T-helper 2 cell treated with Interferon-gamma antibody and Interleukin-4, amounts not matched to agents 100 ng/mL and 5 ng/mL, for 36 hours (primary cell): ENCODE data around the gene AKT3. TPM values are rescaled to one million over a fixed set of nuclear protein-coding genes. Genes with fewer than 3 reads are reported as not detected.
"Not testable (repeated sequence)": the region's sequence is repeated elsewhere in the genome, so short reads cannot be mapped to it uniquely, and the experiment has no call there.

Source experiments
- intact Hi-C: fragments of 100-400 bp; cut with micrococcal nuclease; formaldehyde crosslinking; loops from one replicate; pipeline ENCODE4 v1.15.1; 2023
- total RNA-seq: library from RNA; stranded (reverse); gene quantifications from 2 replicates; pipeline ENCODE4 v1.2.3, GENCODE V29; 2022

Gene AKT3
- total RNA-seq, 1 donor from 2014 or later = 23.2 TPM

GRCh38 chr1:243712941-243713340 is 137.1 kb downstream of the AKT3 start:
- intact Hi-C loops = no loop called here

DNA sequence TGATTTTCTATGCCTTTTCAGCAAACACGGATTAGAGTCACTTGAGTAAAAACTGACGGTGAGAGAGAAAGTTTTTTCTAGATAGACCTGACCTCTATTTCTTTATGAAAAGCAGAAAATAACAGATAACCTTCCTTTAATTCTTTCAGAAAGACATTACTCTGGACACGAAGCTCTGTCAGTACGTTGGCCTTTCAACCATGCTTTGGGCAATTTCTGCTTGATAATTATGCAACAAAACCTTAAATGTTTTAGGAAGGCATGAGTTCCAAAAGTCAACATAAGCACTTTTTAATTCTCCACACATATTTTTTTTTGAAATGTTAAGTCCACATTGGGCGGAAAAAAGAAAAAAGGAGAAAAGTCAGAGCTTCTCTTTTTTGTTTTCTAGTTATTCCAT is 137.8 kb downstream of the AKT3 start:
- intact Hi-C loops = no loop called here

DNA sequence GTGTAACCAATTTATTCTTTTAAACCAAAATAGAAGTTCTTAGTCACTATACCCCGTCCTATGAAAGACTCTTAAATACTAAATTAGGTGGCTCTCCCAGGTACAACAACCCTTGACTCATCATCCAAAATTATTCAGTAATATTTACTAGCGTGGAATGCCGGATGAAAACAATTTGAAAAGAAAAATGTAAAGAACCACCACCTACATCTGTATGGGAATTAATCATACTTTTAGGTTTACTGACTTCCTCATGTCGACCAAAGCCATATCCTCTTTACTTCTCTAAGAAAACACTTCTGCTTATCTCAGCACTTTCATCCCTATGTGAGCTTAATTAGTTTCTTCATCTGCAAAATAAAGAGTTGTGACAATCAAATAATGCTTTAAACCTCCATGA is 139.6 kb downstream of the AKT3 start:
- intact Hi-C loops = no loop called here

DNA sequence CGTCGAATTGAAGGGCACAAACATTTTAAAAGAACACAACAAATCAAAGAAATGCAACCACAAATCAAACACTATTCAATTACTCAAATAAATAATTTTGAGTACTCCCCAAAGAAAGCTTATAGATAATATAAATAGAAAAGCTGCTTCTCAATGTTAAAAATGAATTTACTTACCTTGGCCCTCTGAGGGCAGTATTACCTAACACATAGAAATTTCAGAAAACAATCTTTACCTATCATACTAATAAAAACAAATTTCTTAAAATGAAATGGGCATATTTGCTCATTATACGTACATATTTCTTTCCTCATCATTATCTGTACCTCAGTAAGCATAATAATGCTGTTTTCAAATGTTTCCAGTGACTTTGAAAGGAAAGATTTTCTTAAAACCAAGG is 141.8 kb downstream of the AKT3 start:
- intact Hi-C loops = loop anchor here (5.0 kb wide), 1 partner anchor 564 kb away; no protein-coding TSS in a partner anchor

DNA sequence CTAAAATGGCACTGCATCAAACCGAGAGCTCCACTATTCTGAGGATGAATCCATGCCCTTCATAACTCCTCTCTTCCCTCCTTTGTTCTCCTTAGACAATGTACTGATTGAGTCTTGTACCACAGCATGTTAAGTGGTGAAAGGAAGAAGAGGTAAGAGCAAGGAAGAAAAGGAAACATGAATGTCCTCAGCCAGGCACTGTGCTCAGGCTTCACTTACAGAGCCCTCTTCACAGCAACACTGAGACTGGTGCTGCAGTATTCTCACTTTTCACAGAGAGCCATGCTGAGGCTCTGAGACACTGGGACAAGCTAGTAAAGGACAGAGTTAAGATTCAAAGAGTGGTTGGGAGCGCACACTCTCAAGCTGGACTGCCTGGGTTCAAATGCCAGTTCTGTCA is 143.5 kb downstream of the AKT3 start:
- intact Hi-C loops = loop anchor here (5.0 kb wide), 1 partner anchor 566 kb away; no protein-coding TSS in a partner anchor

GRCh38 chr1:243705585-243705984 is 144.5 kb downstream of the AKT3 start:
- intact Hi-C loops = loop anchor here (5.0 kb wide), 1 partner anchor 567 kb away; no protein-coding TSS in a partner anchor

DNA sequence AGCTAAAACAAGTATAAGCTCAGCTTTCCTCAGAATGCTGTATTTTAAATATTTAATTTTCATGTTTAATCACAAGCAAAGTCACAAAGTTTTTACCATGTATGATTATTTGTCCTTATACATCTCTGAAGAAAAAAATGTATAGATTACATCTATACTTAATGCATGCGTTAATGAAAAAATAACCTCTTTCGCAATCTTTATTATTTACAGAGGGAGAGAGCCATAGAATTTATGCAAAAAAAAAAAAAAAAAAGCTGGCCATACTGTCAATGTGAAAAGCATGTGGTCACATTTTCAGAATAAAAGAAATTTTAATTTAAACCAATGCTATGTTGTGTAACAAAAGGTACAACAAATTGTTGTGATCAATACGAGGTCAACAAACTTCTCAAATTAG is 148.2 kb downstream of the AKT3 start:
- intact Hi-C loops = no loop called here

GRCh38 chr1:243693800-243694199 is 156.2 kb downstream of the AKT3 start:
- intact Hi-C loops = no loop called here

DNA sequence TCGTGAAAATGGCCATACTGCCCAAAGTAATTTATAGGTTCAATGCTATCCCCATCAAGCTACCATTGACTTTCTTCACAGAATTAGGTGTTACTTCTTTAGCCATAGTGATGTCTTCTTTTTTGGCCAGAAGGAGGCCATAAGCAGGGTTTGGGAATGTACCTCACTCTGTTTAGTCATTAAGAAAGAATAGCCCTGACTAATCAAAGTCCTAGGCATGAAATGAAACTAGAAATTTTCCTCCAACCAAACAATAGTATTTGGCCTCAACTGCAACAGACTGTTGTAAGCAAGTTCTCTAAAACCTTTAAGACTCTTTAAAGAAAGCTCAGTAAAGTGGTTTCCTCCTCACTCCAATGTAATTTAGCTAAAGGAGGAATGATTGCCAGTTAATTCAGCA is 163.9 kb downstream of the AKT3 start:
- intact Hi-C loops = no loop called here

GRCh38 chr1:243680860-243681259 is 169.2 kb downstream of the AKT3 start:
- intact Hi-C loops = no loop called here

DNA sequence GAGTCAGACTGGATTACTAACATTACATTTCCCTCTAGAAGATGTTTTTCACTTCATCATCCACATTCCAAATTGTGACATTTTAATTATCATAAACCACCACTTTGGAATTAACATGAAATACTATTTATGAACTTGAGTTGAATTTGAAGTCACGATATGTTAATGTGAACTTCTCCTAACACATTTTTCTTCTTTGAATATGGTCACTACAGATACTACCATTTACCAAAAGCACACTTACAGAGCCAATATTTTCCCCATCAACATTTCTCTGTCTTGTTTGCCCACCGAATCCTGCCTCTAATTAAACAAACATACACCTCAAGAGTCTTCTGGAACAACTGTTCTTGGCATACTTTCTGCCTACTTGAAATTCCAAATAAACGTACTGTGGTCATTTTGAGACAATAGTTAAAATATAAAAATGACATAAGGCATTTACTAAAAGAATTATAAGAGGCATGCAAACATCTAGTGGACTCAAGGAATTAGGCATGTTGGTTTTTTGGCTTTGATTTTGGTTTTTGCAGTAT is 177.4 kb downstream of the AKT3 start:
- intact Hi-C loops = no loop called here

DNA sequence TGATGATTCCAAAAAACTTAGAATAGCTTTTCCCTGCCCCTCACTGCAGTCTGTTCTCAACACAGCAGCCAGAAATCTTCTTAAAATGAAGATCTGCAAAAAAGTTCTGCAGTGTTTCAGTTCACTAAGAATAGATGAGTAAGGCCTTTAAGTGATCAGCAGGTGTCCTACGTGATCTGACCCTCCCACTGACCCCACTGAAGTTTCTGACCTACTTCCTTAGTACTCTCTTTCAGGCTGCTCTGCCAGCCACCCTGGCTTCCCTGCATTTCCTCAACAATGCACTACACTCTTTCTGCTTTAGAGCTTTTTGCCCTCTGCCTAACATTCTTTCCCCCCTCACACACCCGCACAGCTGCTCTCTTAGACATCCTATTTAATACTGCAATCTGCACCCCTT is 182.5 kb downstream of the AKT3 start:
- intact Hi-C loops = no loop called here

DNA sequence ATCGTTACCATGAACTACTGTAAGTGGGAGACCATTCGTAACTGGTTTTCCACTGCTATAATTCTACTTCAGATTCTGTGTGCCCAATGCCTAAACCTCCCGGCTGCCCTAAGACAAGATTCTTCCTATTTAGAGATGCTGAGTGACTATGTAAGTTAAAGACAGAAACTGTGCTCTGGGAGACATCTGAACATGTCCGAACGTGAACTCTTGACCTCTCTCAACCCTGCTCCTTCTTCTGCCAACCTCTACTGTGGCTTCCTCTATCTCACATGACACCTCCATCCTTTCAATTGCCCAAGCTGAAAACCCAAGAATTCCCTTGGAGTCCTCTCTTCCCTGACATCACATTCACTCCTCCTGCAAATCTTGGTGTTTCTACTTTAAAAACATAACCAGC is 182.9 kb downstream of the AKT3 start:
- intact Hi-C loops = no loop called here

DNA sequence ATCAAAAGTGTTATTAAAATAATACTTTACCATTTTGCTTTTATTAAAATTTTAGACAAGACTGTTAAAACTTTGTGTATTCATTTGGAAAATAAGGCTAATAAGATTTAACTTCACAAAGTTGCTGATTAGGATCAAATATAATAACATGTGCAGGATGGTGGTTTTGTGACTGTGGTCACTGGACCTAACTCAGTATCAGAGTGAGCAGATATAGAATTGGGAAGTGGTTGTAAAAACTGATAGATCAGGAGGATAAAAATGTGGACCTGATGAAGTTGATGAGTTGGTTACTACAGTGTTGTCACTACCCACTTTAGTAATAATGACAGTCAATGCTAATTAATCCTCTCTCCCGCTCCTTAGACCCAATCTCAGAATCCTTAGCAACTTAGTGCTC is 186.4 kb downstream of the AKT3 start:
- intact Hi-C loops = no loop called here

GRCh38 chr1:243662169-243662568 is 187.9 kb downstream of the AKT3 start:
- intact Hi-C loops = not testable (repeated sequence)

DNA sequence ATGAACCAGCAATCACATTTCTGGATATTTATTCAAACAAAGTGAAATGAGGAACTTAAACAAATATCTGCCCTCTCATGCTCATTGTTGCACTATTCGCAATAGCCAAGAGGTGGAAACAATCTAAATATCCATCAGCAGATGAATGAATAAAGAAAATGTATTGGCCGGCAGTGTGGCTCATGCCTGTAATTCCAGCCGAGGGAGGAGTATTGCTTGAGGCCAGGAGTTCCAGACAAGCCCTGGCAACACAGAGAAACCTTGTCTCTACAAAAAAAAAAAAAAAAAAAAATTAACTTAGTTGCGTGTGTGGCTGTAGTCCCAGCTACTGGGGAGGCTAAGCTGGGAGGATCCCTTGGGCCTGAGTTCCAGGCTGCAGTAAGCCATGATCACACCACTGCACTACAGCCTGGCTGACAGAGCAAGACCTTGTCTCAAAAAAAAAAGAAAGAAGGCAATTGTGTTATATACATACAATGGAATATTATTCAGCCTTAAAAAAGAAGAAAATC is 191.4 kb downstream of the AKT3 start:
- intact Hi-C loops = no loop called here

- intact Hi-C loops = no loop called here
These were observed 192.2 kb downstream of the AKT3 start for GRCh38 chr1:243657793-243658192.

GRCh38 chr1:243649530-243649929 is 200.5 kb downstream of the AKT3 start:
- intact Hi-C loops = not testable (repeated sequence)

DNA sequence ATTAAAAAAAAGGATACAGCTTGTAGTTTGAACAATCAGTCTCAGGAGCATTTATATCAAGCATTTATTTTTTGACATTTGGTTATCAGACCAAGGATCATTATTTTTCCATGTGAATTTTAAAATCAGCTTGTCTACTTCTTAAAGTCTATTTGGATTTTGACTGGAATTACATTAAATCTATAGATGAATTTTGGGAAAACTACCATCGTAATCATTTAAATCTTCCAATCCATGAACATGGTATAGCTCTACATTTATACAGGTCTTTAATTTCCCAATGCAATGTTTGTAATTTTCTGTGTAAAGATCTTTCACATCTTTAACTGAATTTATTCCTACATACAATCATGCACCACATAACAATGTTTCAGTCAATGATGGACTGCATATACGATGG is 203.2 kb downstream of the AKT3 start:
- intact Hi-C loops = no loop called here

DNA sequence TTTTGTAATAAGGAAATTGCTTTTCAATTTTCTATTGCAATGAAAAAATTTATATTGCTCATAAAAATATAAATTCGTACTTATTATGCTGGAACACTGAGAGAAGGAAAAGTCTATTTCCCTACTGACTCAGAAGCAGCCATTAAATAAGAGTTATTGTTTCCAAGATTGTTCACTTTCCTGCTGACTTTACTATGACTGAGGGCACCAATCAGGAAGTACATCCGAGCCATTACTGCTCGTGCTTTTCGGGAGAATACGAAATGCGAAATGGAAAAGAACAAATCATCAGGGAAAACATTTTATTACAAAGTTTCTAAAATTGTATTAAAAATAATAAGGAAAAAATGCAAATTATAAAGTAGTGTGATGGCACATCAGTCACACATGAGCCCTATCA is 204.8 kb downstream of the AKT3 start:
- intact Hi-C loops = no loop called here

DNA sequence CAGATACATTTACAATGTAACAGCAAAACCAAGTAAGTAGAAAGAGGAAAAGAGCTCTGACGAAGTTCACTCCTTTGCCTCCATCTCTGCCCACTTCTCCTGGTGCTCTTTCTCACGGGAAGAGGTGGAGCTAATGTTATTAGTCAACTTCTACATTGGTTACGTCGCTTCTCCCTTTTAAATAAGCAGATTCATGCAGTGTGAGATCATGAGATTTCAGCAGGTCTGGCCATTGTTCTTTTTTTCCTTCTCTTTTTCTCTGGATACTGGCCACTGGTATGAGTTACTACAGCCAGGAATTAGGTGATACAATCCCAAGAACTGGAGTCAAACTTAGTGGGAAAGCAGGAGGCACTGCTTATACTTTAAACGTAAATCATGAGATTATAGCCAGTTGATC is 207.1 kb downstream of the AKT3 start:
- intact Hi-C loops = no loop called here

DNA sequence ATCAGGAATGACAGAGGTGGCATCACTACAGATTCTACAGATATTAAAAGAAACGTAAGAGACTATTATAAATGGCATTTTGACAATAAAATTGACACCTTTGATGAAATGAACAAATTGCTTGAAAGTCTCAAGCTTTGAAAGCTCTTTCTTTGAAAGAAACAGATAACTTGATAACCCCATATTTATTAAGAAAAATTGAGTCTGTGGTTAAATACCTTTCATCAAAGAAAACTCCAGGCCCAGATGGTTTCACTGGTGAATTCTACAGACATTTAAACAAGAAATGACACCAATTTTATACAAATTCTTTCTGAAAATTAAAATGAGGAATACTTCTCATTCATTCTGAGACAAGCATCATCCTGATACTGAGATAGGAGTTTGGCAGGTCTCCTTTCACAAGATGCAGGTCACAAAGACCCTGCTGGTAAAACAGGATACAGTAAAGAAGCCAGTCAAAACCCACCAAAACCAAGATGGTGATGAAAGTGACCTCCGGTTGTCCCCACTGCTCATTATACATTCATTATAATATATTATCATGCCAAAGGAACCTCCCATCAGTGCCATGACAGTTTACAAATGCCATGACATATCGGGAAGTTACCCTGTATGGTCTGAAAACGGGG is 210.9 kb downstream of the AKT3 start:
- intact Hi-C loops = no loop called here

- intact Hi-C loops = no loop called here
These were observed 211.9 kb downstream of the AKT3 start for GRCh38 chr1:243638186-243638585.
